ENCODE data around the gene OAT. TPM values are rescaled to one million over a fixed set of nuclear protein-coding genes. Genes with fewer than 3 reads are reported as not detected.

Gene OAT
- 68.0 and 79.8 TPM in 2 replicates for total RNA-seq (2014; rRNA removed)
- Bru-seq, nascent RNA: percentile 65 among the genes with signal in this experiment
- percentile 83 among the genes with signal in this experiment for BruChase-seq, experiment 1, labeled RNA remaining after a 6-hour chase
- percentile 72 among the genes with signal in this experiment for BruChase-seq, experiment 2, labeled RNA remaining after a 2-hour chase
- long read RNA-seq, transcript OAT-201 (10 exons, 2,048 nt): major isoform, 142 of 158 reads
- long read RNA-seq, partial matches to known transcripts: 7 of 158 reads
- long read RNA-seq, other reads (novel, unspliced or antisense): 7 of 158 reads

- peak; percentile 90 for ATAC-seq
- no TSS peak for BruUV-seq (replicated peaks)
- intact Hi-C loops (cut with micrococcal nuclease): no loop called here
- no peaks in the 10 kb centered on the region for H3K9me2 ChIP-seq (replicated peaks; ENCODE audit: low read length)
- CTCF ChIA-PET: interaction anchor here (0.6 to 0.7 kb wide), 2 partner anchors 23 to 1597 kb away, joined by 3 to 4 read pairs; no protein-coding TSS in a partner anchor
- H3K27me3 ChIP-seq (ENCODE audit: low read length): no peaks in the 10 kb centered on the region
- peaks cover 42% of the 10 kb centered on the region for H3K79me2 ChIP-seq (ENCODE audit: low read length)
- peak within 1 kb of the TSS; percentile 48 for H3K27ac ChIP-seq (ENCODE audit: low read length)
- POLR2A ChIA-PET (ENCODE audit: unreplicated experiment): interaction anchor here (0.5 to 0.7 kb wide), 2 partner anchors 24 to 1290 kb away, joined by 3 read pairs; no protein-coding TSS in a partner anchor
- peak within 1 kb of the TSS; percentile 92 for H3K4me3 ChIP-seq (ENCODE audit: low read length)
- H2AFZ ChIP-seq (ENCODE audit: low read length): peak within 1 kb of the TSS; percentile 86
- peaks cover 23% of the 10 kb centered on the region for H4K20me1 ChIP-seq (ENCODE audit: low read length)
- H3K9me3 ChIP-seq (ENCODE audit: low read length): no peaks in the 10 kb centered on the region
- H3K9ac ChIP-seq (ENCODE audit: low read length): peak within 1 kb of the TSS; percentile 83
- H3K4me1 ChIP-seq (ENCODE audit: insufficient read depth, low read length): peaks cover 14% of the 10 kb centered on the region
- peak; percentile 92 for DNase-seq
- TF ChIP-seq EZH2phosphoT487 (IDR thresholded peaks at IDR 0.05; ENCODE audit: borderline replicate concordance, low read length) (no peak), CTCF (conservative IDR thresholded peaks at IDR 0.05; ENCODE audit: low read depth, low read length) (0 out of 2 replicates have a peak, but pooled peaks have one; percentile 21)
- no peaks in the 10 kb centered on the region for H3K36me3 ChIP-seq (ENCODE audit: low read depth, low read length)
- H3K4me2 ChIP-seq (ENCODE audit: low read length): peak within 1 kb of the TSS; percentile 84
- no peaks in the 10 kb centered on the region for H3F3A ChIP-seq (ENCODE audit: low read length, unreplicated experiment)
Observed at GRCh38 chr10:124418726-124419501, at the start of gene OAT. OAT (minus strand) TSS chr10:124418923; CDS start chr10:124412171, 6,752 bp downstream.

DNA sequence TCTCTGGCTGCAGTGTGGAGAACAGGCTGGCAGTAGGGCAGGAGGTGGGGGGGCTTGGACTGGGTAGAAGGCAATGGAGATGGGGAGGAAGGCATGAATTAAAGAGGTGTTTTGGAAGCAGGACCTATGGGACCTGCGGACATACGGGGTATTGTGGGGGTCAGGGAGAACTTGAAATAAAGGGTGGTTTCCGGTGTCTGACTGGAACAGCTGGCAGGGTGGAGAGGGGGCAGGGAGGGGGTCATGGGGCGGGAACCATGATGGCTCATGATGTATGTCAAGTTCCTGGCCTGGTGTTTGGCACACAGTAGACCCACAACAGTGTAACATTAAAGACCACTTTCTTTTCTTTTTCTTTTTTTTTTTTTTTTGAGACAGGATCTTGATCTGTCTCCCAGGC, 48.4 kb upstream of the OAT start:
- Histone ChIP-seq H3K27ac (ENCODE audit: low read length) (no peak overlapping the region), H4K20me1 (ENCODE audit: low read length) (no peaks in the 10 kb centered on the region), H3F3A (ENCODE audit: low read length, unreplicated experiment) (no peaks in the 10 kb centered on the region), H3K9me3 (ENCODE audit: low read length) (no peaks in the 10 kb centered on the region), H3K9me2 (replicated peaks; ENCODE audit: low read length) (no peaks in the 10 kb centered on the region), H2AFZ (ENCODE audit: low read length) (no peak overlapping the region), H3K79me2 (ENCODE audit: low read length) (0 out of 2 replicates have a peak, but pooled peaks cover 4% of the 10 kb centered on the region), H3K36me3 (ENCODE audit: low read depth, low read length) (no peaks in the 10 kb centered on the region), H3K4me1 (ENCODE audit: insufficient read depth, low read length) (no peaks in the 10 kb centered on the region), H3K4me3 (ENCODE audit: low read length) (no peak overlapping the region), H3K4me2 (ENCODE audit: low read length) (no peak overlapping the region), H3K27me3 (ENCODE audit: low read length) (no peaks in the 10 kb centered on the region), H3K9ac (ENCODE audit: low read length) (no peak overlapping the region)
- intact Hi-C loops (cut with micrococcal nuclease): no loop called here
- no TSS peak for BruUV-seq (replicated peaks)
- no peak for DNase-seq
- TF ChIP-seq EZH2phosphoT487 (IDR thresholded peaks at IDR 0.05; ENCODE audit: borderline replicate concordance, low read length): no peak
- TF ChIP-seq EZH2 (IDR thresholded peaks at IDR 0.05; ENCODE audit: low read length, unreplicated experiment): no peak
- TF ChIP-seq CTCF (conservative IDR thresholded peaks at IDR 0.05; ENCODE audit: low read depth, low read length): no peak
- POLR2A ChIA-PET (ENCODE audit: unreplicated experiment): no interaction called here
- ATAC-seq: no peak
- CTCF ChIA-PET: no interaction called here

Data from PC-3 (cell line).